HL-60 (cell line): Measurements from ENCODE around the gene C2CD4C.

Source experiments
- CTCF ChIP-seq: IDR thresholded peaks from one replicate; pipeline ENCODE4 v1.5.1; 2011; ENCODE audit warnings: low read length, control low read depth, inconsistent platforms; ENCODE audit not compliant: insufficient read depth
- GABPA ChIP-seq: IDR thresholded peaks from 2 replicates; pipeline ENCODE4 v1.6.1; 2012; ENCODE audit warnings: low read depth
- POLR2AphosphoS5 ChIP-seq: IDR thresholded peaks from 2 replicates; pipeline ENCODE4 v1.6.1; 2012; ENCODE audit warnings: low read depth

GRCh38 chr19:369876-370275 is 39.1 kb downstream of the C2CD4C start:
- TF ChIP-seq CTCF (no peak), GABPA (no peak), POLR2AphosphoS5 (no peak)
